ENCODE results near the gene UBR2. TPM values are rescaled to one million over a fixed set of nuclear protein-coding genes. Genes with fewer than 3 reads are reported as not detected.
"Not testable (repeated sequence)": the region's sequence is repeated elsewhere in the genome, so short reads cannot be mapped to it uniquely, and the experiment has no call there.

Gene UBR2
- total and polyA plus RNA-seq, 9 of the 15 experiments (the other 6 are each of a cell fraction or from before 2014, with no cell fraction given): 9.1 to 38.9 (median 23.4) TPM

- H3K27ac ChIP-seq (ENCODE audit: extremely low read depth, low read depth, low read length); DNase-seq (ENCODE audit: extremely low read depth in 1 of 4, low spot score in 3 of 4); H3K4me3 ChIP-seq; H3K4me2 ChIP-seq (ENCODE audit: insufficient read depth, low read length); H4K20me1 ChIP-seq (replicated peaks; ENCODE audit: control insufficient read depth, insufficient read depth, low read length); H3K4me1 ChIP-seq (replicated peaks in 1 of 2; ENCODE audit: control insufficient read depth in 2 of 2, insufficient read depth in 2 of 2, low read length in 2 of 2); in situ Hi-C loops (cut with MboI); FAIRE-seq; H3K9me1 ChIP-seq (ENCODE audit: control insufficient read depth, insufficient read depth, low read length); H3K79me2 ChIP-seq (ENCODE audit: control insufficient read depth, insufficient read depth, low read length); H3K9me3 ChIP-seq (replicated peaks; ENCODE audit: control insufficient read depth, insufficient read depth, low read depth, low read length); H3K27me3 ChIP-seq (ENCODE audit: control insufficient read depth in 2 of 2, insufficient read depth in 2 of 2, low read length in 2 of 2); H2AFZ ChIP-seq (ENCODE audit: low read depth, low read length); intact Hi-C loops (cut with micrococcal nuclease); BruUV-seq (replicated peaks); POLR2A ChIA-PET; H3K9ac ChIP-seq (ENCODE audit: insufficient read depth in 1 of 2, low read depth in 2 of 2, low read length in 2 of 2); H3K36me3 ChIP-seq (ENCODE audit: control insufficient read depth, insufficient read depth, low read length); ATAC-seq: not testable (repeated sequence)
- CTCF ChIA-PET (ENCODE audit: low intra/inter-chr PET ratio): interaction anchor here (0.7 kb wide), 1 partner anchor 168 kb away, joined by 3 read pairs; no protein-coding TSS in a partner anchor
- 26% methylated on average over 6 of the region's 6 CpGs for WGBS (ENCODE audit: insufficient coverage, low coverage, missing lambda C conversion rate)
- TF ChIP-seq TAL1 (IDR thresholded peaks at IDR 0.05) (peak; percentile 16; the same call in 1 of the 2 replicates), MAFG (tag; conservative IDR thresholded peaks at IDR 0.05) (0 out of 2 replicates have a peak, but pooled peaks have one; percentile 11), C11orf30 (IDR thresholded peaks at IDR 0.05; ENCODE audit: low read depth) (peak; percentile 27; the same call in 1 of the 2 replicates), CBFA2T3 (IDR thresholded peaks at IDR 0.05) (peak; percentile 60), HNRNPLL (IDR thresholded peaks at IDR 0.05; ENCODE audit: low read depth, low read length, poor library complexity, severe bottlenecking) (peak; percentile 20), ZNF316 (IDR thresholded peaks at IDR 0.05) (peak; percentile 45), KDM1A (IDR thresholded peaks at IDR 0.05) (0 out of 4 replicates have a peak, but pooled peaks of 1 of the 2 experiments have one; percentile 10)
Observed at GRCh38 chr6:42559276-42559675, 4.6 kb upstream of the UBR2 start.

DNA sequence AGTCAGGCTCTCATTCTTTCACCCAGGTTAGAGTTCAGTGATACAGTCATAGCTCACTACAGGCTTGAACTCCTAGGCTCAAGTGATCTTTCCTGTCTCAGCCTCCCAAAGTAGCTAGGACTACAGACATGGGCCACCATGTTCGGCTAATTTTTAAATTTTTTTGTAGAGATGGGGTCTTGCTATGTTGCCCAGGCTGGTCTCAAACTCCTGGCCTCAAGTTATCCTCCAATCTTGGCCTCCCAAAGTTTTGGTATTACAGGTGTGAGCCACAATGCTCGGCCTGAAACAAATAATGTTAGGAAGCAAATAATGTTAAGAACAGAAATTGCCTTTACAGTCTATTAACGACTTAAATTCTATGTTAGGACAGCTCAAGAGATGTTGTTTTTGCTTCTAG lies 1.8 kb upstream of the UBR2 start:
- Histone ChIP-seq H3K4me2 (ENCODE audit: insufficient read depth, low read length) (no peak overlapping the region), H3K4me1 (replicated peaks in 1 of 2; ENCODE audit: control insufficient read depth in 2 of 2, insufficient read depth in 2 of 2, low read length in 2 of 2) (peaks cover under 1 to 4% of the 10 kb centered on the region in 2 experiments; a peak in 3 of 5 replicates), H4K20me1 (replicated peaks; ENCODE audit: control insufficient read depth, insufficient read depth, low read length) (no peaks in the 10 kb centered on the region), H3K9me1 (ENCODE audit: control insufficient read depth, insufficient read depth, low read length) (no peaks in the 10 kb centered on the region), H2AFZ (ENCODE audit: low read depth, low read length) (no peak overlapping the region), H3K4me3 (no peak overlapping the region), H3K27me3 (ENCODE audit: control insufficient read depth in 2 of 2, insufficient read depth in 2 of 2, low read length in 2 of 2) (no peaks in the 10 kb centered on the region), H3K9ac (ENCODE audit: insufficient read depth in 1 of 2, low read depth in 2 of 2, low read length in 2 of 2) (no peak overlapping the region), H3K79me2 (ENCODE audit: control insufficient read depth, insufficient read depth, low read length) (peaks cover 32% of the 10 kb centered on the region), H3K27ac (ENCODE audit: extremely low read depth, low read depth, low read length) (no peak overlapping the region), H3K36me3 (ENCODE audit: control insufficient read depth, insufficient read depth, low read length) (peaks cover under 1% of the 10 kb centered on the region; the same call in 1 of the 3 replicates), H3K9me3 (replicated peaks; ENCODE audit: control insufficient read depth, insufficient read depth, low read depth, low read length) (no peaks in the 10 kb centered on the region)
- no peak for DNase-seq (ENCODE audit: extremely low read depth in 1 of 4, low spot score in 3 of 4)
- TF ChIP-seq MAFG (tag; conservative IDR thresholded peaks at IDR 0.05): no peak
- TF ChIP-seq E2F3 (CRISPR knock-in tag; IDR thresholded peaks at IDR 0.05): no peak
- TF ChIP-seq KDM1A (IDR thresholded peaks at IDR 0.05): 0 out of 4 replicates have a peak, but pooled peaks of 1 of the 2 experiments have one; percentile 11
- TF ChIP-seq BCOR (IDR thresholded peaks at IDR 0.05): peak; percentile 30; the same call in 1 of the 2 replicates
- TF ChIP-seq ZNF121 (CRISPR knock-in tag; conservative IDR thresholded peaks at IDR 0.05): peak; percentile 95
- BruUV-seq (replicated peaks): no TSS peak
- intact Hi-C loops (cut with micrococcal nuclease): loop anchor here (5.0 kb wide), 1 partner anchor 185 kb away; the partner anchor contains the start of gene TBCC
- FAIRE-seq: no peak
- ATAC-seq: no peak
- 21% methylated on average over 3 of the region's 3 CpGs for WGBS (ENCODE audit: insufficient coverage, low coverage, missing lambda C conversion rate)
- in situ Hi-C loops (cut with MboI): no loop called here
- ChIA-PET POLR2A (interaction anchor here (0.9 to 1.2 kb wide), 2 partner anchors 168 to 324 kb away, joined by 3 read pairs; no protein-coding TSS in a partner anchor), CTCF (ENCODE audit: low intra/inter-chr PET ratio) (interaction anchor here (0.7 kb wide), 1 partner anchor 328 kb away, joined by 3 read pairs; no protein-coding TSS in a partner anchor)
